ENCODE results near the gene KIRREL3.

Gene KIRREL3

DNA sequence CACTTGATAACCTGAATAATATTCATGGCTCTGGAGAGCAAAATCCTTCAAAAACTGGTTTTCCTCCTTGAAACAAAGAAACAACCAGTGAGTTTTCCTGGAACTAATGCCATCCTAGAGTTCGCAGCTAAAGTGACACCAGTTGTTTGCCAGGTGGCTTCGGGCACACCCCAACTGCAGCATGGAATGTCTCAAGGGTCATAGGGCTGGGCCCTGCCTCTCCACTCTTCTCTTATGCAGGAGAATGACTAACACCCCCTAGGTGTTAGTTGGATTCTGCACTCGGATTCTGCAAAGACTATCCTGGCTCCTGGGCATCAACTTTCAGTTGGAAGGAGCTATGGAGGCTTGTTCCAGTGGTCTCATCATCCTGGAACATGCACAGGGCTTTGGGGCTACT, 98.8 kb downstream of the KIRREL3 start:
- no peak for DNase-seq

DNA sequence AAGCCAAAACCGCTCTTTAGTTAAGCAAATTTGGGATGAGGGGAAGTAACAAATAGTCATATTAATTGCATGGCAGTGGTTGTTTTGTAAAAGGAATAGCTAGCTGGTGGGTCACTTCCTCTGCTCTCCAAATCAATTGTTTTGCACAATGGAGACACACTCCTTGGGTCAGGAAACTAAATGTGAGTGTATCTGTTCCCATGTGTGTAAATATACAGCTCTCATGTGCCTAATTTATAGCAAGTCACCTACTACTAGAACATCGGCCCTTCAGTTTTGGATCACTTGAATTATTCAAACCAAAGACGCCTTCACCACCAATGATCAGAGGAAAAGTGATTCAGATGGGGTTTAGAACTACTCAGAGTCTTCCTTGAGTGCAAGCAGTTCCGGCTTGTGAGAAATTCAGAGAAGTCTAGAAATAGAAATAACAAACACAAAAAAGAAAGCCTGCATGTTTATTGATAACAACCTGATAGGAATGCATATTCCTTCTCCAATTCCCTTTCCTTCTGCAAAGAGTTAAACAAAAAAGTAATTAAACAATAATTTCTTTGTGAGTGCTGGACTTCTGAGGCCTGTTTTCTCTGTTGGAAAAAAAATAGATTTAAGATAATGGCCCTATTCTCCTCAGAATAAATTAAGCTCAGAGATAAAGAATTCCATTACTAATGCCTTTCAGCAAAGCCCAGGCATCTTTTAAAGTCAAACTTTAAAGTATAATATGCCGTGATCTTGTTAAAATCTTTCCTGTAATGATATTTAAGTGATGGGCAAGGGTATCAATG, 100.4 kb downstream of the KIRREL3 start:
- DNase-seq, result no peak

DNA sequence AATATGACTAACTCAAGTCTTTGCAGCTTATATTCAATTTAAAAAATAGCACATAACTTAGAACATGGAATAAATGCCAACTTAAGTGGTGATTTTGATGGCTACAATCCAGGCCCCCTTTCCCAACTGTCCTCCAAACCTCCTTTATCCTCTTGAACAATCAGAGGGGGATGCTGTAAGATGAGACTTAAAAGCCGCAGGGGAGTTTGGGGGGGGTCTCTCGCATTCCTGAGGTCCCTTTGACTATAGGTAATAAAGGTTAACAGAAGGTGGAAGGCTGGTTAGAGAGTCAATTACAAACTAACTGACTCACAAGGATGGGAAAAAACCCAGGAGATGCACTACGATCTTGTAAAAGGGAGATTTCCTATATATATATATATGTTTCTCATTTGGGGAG, 101.8 kb downstream of the KIRREL3 start:
- no peak for DNase-seq

GRCh38 chr11:126897430-126897829, 103.1 kb downstream of the KIRREL3 start:
- no peak for DNase-seq

DNA sequence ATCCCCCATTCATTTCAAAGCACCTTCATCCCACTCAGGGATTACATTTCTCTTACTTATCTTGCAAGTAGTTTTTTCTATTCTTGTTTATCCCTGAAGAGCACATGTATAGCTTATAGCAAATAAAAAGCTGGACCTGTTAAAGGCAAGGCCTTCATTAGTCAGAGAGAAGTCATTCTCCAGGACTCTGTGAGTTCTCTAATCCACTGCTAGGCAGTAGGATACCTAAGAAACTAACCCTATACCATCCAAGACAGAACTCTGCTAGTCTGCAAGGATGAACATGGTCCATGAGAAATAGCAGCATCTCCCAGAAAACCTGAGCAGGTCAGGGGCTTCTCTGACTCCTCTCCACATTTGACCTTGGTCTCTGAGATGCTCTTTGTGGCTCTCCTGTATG, 104.5 kb downstream of the KIRREL3 start:
- no peak for DNase-seq

DNA sequence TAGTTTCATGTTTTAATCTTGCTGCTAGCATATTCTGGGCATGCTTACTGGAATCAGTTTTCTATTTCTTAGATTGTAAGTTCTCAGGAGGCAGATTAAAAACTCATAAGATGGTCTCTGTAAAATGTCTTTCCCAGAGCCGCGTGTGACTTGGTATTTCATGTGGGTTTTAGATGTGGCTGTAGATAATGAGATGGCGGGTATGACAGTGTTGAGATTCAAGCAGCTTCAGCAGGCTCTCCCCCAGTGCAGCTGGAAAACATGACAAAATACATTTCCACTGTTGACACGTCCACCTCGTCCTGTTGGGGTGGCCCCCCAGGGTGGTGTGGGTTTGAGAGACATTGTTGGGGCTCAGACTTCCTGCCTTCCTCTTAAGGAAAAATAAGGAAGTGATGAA, 106.8 kb downstream of the KIRREL3 start:
- DNase-seq, result no peak

- DNase-seq, result no peak
Observed at GRCh38 chr11:126892756-126893155, 107.8 kb downstream of the KIRREL3 start.

GRCh38 chr11:126891556-126892217, 108.9 kb downstream of the KIRREL3 start:
- no peak for DNase-seq

- DNase-seq, result no peak
Observed at GRCh38 chr11:126890561-126890960, 110.0 kb downstream of the KIRREL3 start.

GRCh38 chr11:126888115-126888712, 112.4 kb downstream of the KIRREL3 start:
- DNase-seq, result no peak

DNA sequence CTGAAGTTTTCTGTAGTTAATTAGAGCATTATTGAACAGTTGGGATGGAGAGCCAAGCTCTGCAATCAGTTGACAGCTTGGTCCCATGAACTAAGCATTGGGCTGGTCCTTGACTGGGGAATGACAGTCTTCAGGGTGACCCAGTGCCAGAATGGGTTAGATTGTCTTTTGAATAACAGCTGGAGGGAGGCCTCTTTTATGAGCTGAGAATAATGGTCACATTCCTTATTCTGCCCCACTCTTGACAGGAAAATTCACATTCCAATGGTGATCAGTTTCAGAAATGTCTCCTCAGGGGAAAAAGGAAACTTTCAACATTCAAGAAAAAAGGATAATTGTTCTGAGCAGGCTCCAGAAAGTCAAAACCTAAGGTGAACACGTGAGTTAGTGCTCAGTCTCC, 113.9 kb downstream of the KIRREL3 start:
- no peak for DNase-seq

GRCh38 chr11:126886085-126886484, 114.5 kb downstream of the KIRREL3 start:
- DNase-seq, result no peak

DNA sequence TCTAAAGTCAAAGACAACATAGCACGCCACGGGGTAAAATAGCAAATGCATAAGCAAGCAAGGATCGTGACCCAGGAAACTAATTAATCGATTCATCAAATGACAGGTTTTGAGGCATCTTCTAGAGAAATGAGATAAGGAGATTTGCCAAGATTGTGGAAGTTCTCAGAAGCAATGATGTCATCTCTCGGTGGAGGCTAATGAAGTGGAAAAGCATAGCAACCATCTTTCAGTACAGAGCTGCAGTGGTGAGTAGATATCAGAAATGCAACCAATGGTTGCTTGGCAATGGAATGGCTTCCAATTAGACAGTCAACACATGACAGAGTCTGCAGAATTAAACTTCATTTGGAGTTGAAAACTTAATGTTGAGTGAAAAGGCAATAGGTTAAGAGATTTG, 116.0 kb downstream of the KIRREL3 start:
- no peak for DNase-seq

- no peak for DNase-seq
Observed at GRCh38 chr11:126884192-126884591, 116.4 kb downstream of the KIRREL3 start.

DNA sequence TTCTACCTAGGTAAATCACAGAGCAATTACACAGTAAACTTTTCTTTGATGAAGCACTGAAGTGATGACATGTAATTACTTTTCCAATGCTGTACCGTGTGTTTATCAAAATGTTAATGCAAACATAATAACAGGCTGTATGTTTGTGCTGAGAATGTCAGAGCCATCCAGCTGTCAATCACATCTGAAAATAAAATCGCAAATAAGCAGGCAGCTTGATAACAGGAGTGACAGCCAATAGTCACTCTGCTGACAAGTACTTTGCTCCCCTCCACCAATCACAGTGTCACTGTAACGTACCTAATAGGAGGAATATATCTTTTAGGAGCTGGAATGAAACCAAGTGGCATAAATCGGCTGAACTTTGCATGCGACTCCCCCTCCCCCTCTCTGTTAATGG, 119.7 kb downstream of the KIRREL3 start:
- DNase-seq, result no peak

- no peak for DNase-seq
Observed at GRCh38 chr11:126879516-126879915, 121.1 kb downstream of the KIRREL3 start.

DNA sequence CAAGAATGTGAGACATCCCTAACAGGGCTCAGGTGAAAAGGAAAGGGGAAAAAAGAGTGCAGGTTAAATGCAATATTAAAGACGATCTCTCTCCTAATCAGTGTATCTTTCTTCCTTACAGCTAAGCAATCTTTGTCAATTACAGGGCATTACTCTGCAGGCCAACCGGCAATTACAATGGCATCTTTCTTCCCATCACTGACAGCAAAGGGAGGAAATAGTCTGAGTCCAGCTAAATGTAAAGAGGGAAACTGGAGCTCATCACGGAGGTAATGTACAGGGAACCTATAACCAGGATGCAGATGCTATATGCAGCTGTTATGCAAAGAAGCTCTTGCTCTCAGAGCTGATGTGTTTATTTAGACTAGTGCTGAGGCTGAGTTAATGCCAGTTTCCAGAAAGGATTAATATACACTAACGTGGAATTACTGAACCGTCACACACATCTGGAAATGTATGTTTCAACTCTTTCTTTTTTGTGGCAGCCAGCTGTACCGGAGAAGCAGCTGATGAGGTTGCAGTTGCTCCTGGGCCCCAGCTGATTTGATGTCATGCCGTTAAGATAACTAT, 121.6 kb downstream of the KIRREL3 start:
- no peak for DNase-seq

- DNase-seq, result no peak
Observed at GRCh38 chr11:126874831-126875230, 125.7 kb downstream of the KIRREL3 start.

DNA sequence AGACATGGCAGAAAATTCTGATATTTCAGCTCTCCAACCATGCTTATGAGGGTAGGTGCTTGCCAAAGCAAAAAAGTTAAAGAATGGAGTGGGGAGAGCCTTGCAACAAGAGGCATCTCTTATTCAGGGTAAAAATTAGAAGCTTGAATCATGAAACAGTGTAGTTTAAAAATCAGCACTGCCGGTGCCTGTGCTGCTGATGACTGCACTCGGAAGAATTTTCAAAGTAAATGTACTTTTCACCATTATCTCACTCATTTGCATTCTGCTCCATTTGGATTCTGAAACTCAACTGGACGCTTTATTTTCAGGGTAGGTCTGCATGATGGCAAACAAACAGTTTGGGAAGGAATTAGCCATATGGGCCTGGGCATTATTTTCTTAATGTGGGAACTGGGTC, 126.3 kb downstream of the KIRREL3 start:
- no peak for DNase-seq

GRCh38 chr11:126871792-126872191, 128.8 kb downstream of the KIRREL3 start:
- no peak for DNase-seq

GRCh38 chr11:126870021-126870420, 130.5 kb downstream of the KIRREL3 start:
- no peak for DNase-seq

GRCh38 chr11:126868741-126869140, 131.8 kb downstream of the KIRREL3 start:
- DNase-seq, result no peak

DNA sequence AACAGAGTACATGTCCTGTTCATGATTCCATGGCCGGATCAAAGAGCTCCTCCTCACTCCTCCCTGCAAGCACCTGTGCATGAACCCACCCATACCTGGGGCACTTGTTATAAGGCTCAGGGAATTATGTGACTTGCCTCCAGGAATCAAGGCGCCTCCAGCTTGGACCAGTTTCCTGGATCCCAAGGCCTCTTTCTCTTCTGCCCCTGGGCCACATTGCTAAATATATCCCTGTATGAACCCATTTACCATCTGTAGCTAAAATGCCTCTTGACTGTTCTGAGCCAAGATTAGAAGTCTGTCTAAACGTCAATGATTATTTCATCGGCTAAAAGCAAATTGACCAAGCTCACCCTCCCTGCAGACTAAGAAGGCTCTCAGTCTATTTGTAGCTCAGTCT, 135.6 kb downstream of the KIRREL3 start:
- DNase-seq, result no peak
